ENCODE measurements around the gene SEH1L.
A peak's percentile ranks its signal among the peaks of the same experiment; 100 is the strongest.
"Not testable (repeated sequence)": the region's sequence is repeated elsewhere in the genome, so short reads cannot be mapped to it uniquely, and the experiment has no call there.

SEH1L gene

GRCh38 chr18:12947285-12948049 lies at the start of gene SEH1L:
Gene SEH1L (plus strand): TSS chr18:12948011. CDS start chr18:12948122, 111 bp downstream.
- peak; percentile 98 for DNase-seq

DNA sequence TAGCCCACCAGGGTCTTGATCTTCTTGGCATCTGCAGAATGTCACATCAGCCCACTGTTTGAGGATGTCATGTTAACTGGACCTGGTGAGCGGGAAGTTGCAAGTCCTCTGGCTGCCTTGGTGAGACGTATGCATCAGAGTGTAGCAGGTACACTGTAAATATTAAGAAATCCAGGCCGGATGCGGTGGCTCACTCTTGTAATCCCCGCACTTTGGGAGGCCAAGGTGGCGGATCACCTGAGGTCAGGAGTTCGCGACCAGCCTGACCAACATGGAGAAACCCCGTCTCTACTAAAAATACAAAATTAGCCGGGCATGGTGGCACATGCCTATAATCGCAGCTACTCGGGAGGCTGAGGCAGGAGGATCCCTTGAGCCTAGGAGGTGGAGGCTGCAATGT lies 46.6 kb upstream of the SEH1L start:
- DNase-seq = not testable (repeated sequence)

- DNase-seq = no peak
These were observed 43.7 kb upstream of the SEH1L start for GRCh38 chr18:12904012-12904516.

DNA sequence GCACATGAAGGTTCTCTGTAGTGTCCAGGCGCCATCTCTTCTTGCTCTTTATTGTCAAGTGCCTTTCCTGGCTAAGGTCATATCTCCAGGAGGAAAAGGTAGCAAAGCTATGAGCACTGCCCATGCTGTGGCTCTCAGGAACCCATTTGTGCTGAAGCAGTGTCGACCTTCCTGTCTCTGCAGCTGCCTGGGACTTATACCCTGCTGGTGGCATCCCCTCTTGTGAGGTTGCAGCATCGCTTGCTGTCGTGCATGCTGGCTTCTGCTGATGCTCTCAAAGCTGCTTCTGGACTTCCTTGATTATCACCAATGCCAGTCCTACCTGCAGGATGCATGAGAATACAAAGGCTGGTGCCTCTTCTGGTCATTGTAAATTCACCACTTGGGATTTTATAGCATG lies 41.7 kb upstream of the SEH1L start:
- DNase-seq = no peak

DNA sequence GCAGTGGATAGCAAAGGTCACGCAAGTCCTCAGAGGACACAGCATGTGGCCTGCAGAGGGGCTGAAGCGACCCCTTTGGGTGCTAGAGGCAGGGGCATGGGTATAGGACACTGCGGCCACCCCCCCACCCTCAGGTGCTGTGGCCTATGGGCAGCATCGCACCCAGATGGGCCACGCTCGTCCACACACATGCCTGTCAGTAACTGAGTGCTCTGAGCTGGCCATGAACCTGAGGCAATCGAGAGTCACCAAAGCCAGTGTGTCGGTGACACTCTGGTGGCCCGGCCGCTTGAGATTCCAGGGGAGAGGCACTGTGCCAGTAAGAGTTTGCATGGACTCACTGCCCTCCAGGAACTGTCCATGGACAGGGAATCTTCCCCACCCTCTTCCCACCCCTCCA lies 41.0 kb upstream of the SEH1L start:
- no peak for DNase-seq

DNA sequence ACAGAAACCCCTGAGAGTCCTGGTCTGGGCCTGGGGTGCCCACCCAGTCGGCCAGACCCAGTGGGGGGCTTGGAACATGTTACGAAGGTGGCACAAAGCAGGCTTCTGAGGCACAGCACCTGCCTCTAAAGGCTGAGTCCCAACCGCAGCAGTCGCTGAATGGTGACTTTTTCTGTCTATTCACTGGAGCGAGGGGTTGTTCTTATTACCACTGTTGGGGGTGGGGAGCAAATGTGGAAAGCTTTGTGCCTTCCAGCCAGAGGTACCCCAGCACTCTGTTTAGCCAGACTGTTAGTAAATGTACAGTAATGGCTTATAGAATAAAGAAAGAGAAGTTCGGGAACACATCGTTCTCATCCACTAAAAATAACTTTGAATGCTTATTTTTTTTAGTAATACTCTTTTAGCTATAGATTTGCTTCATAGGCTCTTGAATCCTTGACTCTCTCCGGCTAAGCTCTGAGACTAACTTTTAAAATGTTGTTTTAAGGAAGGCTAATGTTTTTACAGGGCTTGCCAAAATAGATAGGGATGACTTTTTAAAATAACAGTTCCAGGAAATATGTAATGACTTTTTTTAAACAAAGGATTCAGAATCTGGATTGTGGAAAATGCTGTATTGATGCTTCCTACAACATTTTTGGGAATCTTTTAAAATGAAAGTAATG lies 40.4 kb upstream of the SEH1L start:
- DNase-seq = no peak

GRCh38 chr18:12908706-12909105 lies 39.1 kb upstream of the SEH1L start:
- no peak for DNase-seq

DNA sequence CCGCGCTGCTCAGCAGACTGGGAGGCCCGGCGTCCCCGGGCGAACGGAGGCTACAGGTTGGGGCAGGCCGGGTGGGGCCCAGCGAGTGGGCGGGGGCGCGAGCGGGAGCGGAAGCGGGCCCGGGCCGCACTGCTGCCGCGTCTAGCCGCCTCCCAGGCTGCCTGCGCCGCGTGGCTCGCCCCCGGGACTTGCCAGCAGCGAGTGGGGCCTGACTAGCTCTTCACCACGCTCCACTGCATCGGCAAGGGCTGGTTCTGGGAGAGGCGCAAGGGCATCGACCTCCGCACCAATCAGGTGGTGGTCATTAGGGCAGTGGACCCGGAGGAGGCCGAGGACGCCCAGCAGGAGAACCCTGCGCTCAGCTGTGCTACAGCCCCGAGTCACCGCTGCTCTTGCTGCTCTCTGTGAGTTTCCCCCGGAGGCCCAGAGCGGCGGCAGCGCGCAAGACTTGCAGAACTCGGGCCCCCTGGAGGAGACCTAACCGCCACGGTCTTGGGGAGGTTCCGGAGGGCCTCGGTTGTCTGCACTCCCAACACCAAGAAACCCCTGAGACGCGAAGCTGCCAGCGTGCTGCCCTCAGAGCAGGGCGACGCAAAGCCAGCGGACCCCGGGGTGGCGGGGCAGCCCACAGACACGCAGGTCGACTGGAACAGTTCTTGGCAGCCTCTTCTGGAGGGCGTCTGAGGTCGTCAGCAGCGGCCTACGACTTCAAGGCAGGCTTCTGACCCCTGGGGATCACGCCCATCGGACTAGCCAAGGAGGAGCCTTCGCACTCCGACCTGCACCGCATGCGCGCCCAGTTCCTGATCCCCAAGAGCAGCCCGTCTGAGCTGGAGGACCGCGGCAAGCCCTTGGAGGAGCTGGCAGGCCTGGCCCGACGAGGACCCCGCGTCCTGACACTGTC lies 36.5 kb upstream of the SEH1L start:
- DNase-seq = no peak

- DNase-seq = no peak
These were observed 35.7 kb upstream of the SEH1L start for GRCh38 chr18:12911929-12912703.

GRCh38 chr18:12921178-12921577 lies 26.6 kb upstream of the SEH1L start:
- DNase-seq = no peak

DNA sequence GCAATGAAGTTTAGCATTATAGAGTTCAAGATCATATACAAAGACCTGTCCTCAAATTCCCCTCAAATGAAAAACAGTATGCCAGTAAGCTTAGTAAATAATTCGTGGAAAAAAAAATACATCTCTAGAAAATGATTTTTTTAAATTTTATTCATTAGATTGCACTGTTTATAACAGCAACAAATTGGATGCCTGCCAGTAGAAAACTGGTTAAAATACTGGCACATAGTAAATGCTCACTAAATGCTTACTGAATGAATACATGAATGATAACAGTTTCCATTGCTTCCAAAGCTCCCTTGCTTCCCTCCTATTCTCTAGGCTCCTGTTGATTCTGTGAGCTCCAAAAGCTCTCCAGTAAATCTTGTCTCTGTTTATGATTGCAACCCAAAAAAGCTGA lies 25.5 kb upstream of the SEH1L start:
- DNase-seq = no peak

- DNase-seq = no peak
These were observed 23.2 kb upstream of the SEH1L start for GRCh38 chr18:12924616-12925015.

GRCh38 chr18:12928206-12928605 lies 19.6 kb upstream of the SEH1L start:
- DNase-seq = no peak

GRCh38 chr18:12928641-12929040 lies 19.2 kb upstream of the SEH1L start:
- no peak for DNase-seq

GRCh38 chr18:12929477-12930083 lies 18.2 kb upstream of the SEH1L start:
- DNase-seq = no peak

DNA sequence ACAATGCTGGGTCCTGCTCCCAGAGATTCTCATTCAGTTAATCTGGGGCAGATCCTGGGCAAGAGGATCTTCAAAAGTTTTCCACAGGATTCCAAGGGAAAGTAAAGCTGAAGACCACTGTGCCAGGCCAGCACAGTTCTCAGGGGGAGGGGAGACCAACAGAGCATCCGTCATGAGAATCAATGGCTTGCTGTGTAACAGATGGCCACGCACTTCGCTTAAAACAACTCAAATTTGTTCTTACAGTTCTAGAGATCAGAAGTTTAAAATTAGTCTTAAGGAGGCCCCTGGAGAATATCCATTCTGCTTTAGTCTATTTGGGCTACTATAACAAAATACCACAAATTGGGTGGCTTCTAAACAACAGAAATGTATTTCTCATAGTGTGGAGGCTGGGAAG lies 17.4 kb upstream of the SEH1L start:
- no peak for DNase-seq

- DNase-seq = no peak
These were observed 16.9 kb upstream of the SEH1L start for GRCh38 chr18:12930908-12931307.

GRCh38 chr18:12933327-12933726 lies 14.5 kb upstream of the SEH1L start:
- no peak for DNase-seq

GRCh38 chr18:12934454-12935071 lies 13.2 kb upstream of the SEH1L start:
- peak; percentile 29 for DNase-seq

DNA sequence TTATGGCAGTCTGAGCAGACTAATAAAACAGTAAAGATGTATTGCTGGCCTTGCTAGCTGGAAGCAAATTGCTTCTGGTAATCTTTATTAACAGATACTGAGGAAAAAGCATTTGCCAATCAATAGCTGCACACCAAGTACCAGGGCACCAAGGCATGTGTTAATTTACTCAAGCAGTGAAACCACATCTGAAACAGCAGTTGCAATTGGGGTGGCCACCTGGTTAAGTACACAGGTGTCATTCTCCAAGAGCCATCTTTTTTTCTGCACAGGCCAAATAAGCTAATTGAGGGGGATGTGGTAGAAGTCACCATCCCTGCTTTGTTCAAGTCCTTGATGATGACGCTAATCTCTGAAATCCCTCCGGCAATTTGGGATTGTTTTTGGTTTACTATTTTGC lies 8.6 kb upstream of the SEH1L start:
- no peak for DNase-seq

- no peak for DNase-seq
These were observed 4.6 kb upstream of the SEH1L start for GRCh38 chr18:12943215-12943614.

DNA sequence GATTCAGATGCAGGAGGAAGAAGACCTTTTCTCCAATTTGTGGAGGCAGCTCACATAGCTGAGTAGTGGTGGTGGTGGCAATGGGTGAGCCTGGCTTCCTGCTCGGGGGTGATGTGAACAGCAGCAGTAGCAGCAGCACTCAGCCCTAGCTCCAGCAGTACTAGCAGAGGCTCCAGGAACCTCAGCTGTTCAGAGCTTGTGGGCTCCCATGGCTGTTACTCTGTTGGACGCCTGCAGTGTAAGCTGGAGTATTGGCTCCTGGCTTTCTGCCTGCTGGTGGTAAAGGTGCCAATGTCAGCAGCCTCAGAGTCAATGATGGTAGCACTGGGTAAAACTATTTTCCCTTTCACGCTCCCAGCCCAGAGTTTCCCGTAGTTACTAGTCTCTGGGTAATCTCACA lies 3.1 kb upstream of the SEH1L start:
- no peak for DNase-seq

Data from NCI-H1105 (cell line).